MV-4-11 (cell line): ENCODE results near the gene EXOSC9.
A peak's percentile ranks its signal among the peaks of the same experiment; 100 is the strongest.

Experiments used
- DNase-seq: peaks from one replicate; lab custom pipeline; 2025; lab: John Stamatoyannopoulos, UW

The EXOSC9 gene

DNA sequence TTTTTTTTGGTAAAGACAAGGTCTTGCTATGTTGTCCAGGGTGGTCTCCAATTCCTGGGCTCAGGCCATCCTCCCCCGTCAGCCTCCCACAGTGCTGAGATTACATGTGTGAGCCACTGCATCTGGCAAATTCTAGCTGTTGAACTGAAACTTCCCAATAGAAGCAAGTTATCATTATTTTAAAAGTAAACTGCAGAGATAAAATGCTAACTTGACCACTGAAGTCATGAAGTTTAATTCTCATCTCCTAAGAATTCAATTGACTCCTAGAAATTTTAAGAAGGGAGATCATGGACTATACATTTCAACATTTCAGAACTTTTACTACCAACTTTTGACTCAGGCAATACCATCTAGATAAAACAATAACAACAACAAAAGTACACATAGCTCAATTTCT, 11.7 kb upstream of the EXOSC9 start:
- no peak for DNase-seq

DNA sequence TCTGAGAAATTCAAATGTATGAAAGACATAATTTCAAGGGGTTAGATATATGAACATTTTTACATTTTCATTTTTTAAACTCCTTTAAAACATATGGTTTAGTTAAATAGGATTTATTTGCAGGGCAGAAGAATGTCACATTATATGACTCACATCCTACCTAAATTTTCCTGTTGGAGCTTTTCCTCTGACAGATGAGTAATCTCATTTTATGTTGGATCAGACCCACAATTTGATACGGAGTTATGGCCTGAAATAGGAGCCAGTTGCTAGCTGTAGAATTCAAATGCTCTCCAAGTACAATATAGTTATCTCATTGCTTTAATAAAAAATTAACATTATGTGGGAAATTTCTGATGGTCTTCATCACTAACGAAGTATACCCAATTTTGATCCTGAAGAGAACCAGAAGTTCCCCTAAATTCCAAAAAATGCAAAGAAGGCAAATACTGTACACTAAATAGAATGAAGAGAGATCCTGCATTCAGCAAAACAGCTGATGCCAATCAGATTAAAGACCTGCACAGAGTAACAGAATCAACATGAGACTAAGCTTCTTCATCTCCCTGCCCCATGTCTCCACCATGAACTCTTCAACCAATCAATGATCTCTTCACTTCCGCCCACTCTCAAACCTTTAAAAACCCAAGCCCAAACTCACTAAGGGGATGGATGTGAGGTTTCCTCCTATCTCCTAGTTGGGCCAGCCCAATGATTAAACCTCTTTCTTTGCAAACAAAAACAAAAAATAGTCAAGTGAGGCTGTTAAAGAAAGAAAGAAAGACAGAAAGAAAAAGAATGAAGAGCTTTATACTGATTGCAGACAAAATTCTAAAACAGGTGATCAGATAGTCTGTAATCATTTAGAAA, 10.9 kb upstream of the EXOSC9 start:
- no peak for DNase-seq

DNA sequence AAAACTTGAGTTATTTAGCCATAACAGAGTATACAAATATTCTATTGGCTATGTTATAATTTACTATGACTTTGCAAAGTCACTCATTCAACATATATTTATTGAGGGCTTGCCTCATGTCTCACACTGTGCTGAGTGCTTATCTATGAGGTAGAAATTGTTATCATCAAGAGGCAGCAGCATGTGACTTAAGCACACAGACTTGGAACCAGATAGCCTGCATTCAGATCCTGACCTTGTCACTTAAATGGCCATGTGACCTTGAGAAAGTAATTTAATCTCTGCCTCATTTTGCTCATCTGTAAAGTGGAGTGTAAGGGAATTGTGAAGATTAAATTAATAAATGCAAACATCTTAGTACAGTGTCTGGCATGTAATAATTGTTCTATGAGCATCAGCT, 10.1 kb upstream of the EXOSC9 start:
- DNase-seq: no peak

DNA sequence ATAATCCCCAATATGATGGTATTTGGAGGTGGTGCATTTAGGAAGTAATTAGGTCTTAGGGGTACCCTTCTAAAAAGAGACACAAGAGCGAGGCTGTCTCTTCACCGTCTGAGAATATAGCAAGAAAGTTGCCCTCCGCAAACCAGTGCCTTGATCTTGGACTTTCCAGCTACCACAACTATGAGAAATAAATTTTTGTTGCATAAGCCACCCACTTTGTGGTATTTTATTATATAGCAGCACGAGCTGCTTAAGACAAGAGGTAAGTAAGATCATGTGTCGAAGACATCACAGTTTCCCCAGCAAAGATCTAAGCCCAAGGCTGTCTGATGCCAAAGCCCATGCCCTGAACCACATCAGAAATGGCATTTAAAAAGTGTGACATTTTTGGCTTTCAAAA, 9.6 kb upstream of the EXOSC9 start:
- DNase-seq: no peak

DNA sequence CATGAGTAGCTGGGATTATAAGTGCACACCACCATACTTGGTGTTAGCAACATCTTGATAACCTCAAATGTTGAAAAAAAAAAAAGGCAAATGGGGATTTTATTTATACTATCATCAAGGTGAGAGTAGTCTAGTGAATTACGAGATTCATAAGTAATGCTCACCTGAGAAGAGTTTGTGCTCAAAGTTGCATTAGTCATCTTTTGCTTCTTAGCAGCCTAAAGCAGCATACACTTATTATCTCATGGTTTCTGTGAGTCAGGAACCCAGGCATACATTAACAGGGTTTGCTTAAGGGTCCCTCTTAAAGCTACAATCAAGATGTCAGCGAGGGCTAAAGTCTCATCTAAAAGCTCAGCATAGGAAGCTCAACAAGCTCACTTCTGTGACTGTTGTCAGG, 8.2 kb upstream of the EXOSC9 start:
- no peak for DNase-seq

DNA sequence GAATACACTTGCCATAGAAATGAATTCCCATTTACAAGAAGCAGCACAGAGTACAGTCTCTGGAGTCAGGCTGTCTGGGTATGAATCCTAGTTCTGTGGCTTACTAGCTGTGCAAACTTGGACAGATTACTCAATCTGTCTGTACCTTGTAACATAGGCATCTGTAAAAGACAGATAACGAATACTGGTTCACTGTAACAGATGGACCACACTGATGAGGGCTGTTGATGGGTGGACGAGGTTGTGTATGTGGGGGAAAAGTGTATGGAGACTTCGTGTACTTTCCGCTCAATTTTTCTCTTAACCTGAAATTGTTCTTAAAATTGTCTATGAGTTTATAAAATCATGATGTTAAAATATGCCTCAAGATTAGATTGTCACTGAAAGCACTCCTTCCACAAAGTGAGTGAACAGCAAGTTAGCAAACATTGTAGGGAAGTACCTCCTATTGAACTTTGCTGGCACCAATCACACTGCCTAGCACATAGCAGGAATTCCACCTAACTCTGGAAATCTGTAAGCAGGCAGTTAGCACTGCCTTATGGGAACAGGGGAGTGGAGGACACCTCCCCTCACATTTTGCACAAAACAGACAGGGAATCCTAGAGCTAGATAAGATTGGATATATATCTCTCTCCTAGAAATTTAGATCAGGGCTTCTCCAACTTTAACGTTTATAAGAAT, 6.5 kb upstream of the EXOSC9 start:
- no peak for DNase-seq

DNA sequence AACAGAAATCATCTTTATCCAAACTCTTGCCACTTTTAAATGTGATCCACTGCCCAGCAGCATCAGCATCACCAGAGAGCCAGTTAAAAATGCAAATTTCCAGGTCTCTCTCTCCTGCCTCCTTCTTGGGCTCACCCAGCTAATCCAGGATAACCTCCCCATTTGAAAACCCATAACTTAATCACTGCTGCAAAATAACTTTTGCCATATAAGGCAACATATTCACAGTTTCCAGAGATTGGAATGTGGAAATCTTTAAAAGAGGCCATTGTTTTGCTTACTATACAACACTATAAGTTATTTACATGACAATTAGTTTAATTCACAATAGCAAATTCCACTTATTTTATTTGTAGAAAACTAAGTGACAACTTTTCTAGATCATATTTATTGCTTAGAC, 4.8 kb upstream of the EXOSC9 start:
- DNase-seq: no peak

DNA sequence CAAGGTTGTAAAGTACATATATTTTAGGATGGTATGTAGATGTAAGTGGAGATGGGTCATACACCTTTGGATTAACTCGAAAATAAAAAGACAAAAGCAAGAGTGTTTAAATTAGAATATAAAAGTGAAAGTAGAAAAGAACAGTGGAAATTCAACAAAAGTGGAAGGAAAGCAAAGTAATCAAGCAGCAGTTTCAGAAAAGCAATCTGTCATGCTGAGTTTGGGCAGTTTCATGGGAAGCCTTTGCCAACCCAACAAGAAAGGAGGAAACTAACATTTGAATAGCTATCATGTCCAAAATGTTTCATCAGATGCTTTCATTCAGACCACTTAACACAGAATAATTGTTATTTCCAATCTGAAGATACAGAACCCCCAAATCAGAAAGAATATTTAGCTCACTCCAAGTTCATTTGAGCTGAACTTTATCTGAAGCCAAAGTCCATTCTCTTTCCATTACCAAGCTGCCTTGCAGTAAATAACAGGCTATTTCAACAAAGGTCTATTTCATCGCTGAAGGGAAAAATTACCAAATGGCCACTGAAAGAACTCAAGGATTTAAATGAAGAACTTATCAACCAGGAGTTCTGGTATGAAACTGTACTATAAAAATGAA, 1.8 kb upstream of the EXOSC9 start:
- DNase-seq: peak; percentile 33

DNA sequence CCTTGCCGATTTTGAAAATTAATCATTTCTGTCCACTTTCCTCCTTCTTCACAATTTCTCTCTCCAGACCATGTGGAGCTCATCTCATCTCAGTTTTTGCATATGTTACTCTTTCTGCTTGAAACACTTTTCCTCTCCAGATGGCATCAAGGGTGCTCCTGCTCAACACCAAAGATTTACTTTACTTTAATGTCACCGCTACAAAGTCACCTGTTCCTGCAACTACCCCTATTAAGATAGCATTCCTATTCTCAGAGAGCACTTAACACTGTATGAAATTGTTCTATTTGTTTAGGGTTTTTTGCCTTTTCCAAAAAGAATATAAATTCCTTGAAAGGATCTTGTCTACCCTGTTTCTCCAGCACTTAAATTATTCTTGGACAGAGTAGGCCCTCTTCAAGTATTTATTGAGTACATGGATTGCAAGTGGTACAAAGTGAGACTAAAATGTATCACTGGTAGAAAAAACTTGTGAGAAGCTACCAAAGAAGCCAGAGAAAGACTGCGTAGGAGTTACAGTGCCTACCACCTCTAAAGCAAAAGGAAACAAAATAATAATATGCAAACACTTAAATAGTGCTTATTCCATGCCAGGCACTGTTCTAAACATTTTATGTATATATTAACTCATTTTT, 1.1 kb upstream of the EXOSC9 start:
- no peak for DNase-seq

DNA sequence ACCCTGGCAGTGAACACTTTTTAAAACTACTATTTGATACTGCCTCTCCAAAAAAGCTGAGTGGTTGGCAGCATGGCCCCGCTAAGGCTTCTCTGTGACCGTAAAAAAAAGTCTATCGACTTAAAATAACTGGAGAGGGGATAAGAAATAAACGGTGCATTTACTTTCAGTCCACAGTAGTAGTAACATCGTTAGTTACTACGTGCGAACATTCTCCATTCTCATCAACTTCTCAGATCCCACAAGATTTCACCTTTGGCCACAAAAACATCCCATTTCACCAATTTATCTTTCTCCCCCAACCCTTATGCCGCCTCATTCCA, 524 bp upstream of the EXOSC9 start:
- no peak for DNase-seq

DNA sequence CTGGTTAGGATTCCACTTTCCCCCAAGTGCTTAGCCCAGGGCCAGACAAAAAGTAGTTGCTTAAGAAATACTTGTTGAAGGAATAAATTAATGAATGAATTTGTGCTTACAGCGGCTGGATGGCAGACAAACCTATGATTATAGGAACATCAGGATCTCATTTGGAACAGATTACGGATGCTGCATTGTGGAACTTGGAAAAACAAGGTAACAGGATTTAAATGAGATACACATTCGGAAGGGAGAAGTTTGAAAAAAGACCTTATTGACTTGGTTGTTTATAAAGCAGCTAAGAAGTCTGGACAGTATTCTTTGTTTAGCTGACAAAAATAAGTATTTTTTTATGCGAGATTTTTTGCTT, 572 bp downstream of the EXOSC9 start:
- DNase-seq: no peak

DNA sequence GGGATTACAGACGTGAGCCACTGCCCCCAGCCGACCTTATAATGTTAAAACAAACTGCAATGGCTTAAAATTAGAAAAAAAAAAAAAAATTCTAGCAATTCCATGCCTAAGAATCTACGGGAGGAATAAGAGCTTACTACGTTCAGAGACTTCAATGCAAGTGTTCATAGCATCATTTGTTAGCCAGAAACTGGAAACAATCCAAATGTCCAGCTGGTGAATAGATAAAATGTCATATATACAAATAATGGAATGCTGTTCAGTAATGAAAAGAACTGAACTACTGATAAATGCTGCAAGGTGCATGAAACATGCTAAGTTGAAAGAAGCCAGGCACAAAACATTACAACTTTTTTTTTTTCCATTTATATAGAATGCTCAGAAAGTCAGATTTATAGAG, 5.3 kb downstream of the EXOSC9 start:
- no peak for DNase-seq

DNA sequence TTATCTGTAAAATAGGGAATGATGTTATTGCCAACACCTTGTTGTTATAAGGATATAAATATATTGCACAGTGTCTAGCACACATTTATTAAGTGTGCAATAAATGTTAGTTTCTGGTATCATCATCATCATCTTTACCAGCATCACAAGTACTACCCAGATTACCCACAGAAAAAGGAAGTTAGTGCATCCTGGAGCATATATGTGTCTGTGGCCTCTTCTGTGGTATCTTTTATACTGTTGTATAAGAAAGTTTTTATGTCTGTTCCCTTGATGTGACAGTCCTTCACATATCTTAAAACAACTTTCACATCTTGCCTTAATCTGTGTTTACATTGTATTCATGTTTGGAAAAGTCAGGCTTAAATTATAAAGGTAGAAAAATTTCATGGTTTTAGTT, 10.0 kb downstream of the EXOSC9 start:
- DNase-seq: peak; percentile 18

DNA sequence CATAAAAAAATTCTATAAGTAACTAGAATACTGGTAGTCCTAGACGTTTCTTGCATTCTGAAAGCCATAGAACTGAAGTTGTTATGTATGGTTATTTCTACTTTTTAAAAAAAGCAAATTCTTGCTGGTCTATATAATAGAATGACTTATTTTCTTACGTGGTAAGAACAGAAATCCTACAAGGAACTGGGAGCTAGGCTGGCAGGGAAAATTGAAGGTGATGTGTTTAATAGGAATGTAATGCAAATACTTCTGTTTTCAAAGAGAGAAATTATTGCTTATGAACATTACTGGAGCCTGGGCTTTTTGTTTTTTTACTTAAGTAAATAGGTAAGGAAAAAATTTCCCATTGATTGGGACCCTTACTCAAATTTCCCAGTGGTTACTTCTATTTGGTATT, 13.6 kb downstream of the EXOSC9 start:
- no peak for DNase-seq

DNA sequence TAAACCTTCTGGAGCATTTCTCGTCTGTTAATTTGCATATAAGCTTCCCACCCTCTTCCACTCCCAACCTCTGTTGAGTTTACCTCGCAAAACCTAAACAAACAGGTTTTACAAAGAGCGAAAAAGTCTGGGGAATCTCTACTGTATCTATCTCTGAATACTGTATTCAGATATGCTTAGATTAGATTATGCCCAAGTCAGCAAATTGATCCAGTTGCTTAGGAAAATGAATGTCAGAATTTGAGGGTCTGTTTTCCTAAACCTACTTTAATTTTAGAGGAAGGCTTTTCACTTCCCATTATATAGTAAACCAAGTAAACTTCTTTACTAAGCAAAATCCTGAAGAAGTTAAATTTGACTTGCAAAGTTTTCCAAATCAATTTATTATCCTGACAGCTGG, 15.9 kb downstream of the EXOSC9 start:
- DNase-seq: no peak

DNA sequence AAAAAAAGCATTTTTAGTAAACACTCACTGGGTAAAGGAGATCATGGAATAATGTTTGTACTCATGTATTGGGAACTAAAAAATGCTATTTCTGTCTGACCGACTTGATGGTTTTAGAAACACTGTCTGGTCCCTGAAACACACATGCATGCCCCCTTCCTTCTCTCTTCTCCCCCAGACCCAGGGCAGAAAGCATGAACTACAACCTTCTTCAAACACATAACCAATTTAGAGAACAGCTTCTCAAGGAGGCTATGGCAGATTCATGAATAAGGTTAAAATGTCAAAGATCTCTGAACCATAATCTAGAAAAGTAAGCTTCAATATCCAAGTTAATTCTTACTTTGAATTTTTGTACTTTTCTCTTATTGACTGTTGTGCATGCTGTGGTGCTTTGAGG, 16.6 kb downstream of the EXOSC9 start:
- no peak for DNase-seq

DNA sequence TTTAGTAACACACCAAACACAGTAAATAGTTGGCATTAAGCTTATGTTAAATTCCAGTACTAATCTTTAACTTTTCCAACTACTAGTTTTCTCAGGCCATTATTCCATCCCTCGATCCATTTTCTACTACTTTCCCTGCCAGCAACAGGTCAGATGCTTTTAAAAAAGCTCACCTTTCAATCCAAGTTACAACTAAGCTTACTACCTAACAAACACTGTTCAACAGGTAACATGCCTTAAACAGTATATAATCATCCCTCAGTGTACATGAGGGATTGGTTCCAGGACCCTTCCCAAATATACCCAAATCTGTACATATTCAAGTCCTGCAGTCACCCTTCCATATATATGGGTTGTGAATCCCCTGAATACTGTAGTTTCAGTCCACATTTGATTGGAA, 17.1 kb downstream of the EXOSC9 start:
- DNase-seq: no peak

DNA sequence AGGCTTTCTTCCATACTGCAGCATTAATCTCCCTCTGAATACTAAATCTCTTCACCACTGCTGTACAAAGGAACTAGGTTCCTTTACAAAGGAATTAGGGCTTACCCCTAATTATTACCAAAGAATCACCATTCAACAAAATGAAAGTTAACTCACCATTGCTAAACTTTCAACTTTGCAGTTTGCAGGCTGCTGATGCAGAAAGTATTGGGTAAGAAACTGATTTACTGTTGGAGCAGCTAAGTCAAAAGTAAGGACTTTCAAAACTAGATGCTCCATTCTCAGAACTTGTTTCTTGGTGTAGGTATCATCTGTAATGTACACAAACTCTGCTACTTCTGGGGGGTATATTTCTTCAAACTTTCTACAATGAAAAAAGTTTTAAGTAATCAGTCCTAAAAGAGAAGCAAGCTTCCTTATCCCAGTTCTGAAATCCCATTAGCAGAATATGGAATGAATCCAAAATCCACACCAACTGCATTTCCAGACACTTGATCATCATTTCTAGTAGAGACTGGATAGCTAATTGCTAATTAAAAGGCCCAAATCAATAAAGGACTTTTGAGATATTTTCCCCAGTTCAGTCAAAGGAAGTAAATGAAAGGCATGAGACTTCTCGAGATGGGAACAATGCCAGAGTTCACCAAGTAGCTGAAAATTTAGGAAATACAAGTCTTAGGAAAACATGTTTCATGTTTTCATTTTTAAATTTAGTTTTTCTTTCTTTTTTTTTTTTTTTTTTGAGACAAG, 18.3 kb downstream of the EXOSC9 start:
- no peak for DNase-seq

DNA sequence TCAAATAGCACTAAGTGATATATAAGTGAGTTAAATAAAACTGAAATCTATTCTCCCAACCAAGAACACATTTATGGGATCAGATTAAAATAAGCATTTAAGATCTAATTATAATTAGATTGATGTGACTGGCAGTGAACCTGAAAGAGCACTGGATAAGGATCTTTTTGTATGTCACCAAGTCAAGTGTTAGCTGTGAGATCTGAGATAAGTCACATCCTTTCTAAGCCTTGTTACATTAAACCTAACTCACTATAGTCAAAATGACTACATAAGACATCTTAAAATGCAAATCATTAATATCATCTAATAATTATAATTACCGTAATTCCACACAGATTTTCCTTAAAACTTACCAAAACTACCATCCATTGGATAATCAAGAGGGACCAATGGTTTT, 20.9 kb downstream of the EXOSC9 start:
- no peak for DNase-seq

DNA sequence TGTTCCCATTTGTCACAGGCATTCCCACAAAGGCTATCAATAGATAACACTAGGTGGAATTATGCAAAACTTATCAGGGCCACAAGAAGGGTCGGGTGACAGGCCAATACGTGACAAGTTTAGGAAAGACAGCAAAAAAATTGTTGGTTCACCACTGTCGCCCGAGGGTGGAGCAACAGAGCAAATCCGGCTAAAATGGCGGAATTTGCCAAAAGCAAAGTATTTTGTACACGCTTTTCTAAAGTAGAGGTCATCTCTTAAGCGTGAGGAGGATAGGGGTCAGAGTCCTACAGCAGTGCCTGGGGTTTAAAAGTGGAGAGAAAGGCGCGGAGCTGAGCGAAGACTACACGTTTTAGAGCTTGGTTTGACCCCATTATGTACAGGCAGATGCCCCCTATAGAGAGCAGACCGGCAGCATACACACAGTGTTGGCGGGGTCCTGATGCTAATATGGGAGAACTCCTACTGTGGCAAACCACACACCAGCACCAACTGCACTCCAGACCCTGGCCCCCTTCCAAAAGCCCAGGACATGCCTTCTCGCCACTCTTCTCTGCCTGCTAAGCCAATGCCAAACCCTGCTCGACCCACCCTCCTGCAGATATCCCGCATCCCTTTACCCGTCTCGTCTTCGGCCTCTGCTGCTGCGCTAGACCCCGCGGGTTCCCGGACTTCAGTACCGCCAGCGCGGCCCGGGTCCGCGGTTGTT, 21.8 kb downstream of the EXOSC9 start:
- DNase-seq: peak; percentile 40

DNA sequence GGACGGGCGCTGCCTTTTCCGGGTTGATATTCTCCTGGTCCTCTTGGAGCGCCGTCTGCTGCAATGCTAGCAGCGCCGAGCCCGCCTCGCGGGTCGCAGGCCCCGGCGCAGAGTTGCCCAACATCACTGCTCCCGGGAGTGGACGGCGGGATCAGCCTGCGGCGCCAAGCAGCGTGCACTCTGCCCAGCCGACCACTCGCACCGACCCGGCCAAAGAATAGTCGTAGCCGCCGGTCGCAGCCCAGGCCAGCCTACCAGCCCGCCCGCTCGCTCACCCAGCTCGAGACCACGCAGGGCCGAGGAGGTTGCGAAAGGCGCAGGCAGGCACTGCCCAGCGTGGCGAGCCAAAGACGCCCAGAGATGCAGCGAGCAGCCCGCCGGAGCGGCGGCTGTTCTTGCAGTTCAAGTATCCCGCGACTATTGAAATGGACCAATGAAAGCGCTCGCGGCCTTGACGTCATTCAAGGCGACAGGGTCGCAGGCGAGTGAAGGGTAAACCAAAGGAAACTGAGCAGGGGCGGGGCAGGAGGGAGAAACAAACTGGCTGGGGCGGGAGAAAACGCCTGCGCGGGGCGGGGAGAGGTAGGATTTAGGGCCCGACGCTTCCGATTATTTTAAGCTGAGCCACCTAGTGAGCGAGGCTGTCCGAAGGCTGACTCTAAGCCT, 22.5 kb downstream of the EXOSC9 start, which contains the start of gene CCNA2:
Gene CCNA2, minus strand, starts transcription at position 379 of the 666 bp plus-strand sequence. Its CDS starts 255 bp downstream, at position 124.
- peak; percentile 96 for DNase-seq
